Keratinocyte (primary cell): ENCODE data around the gene HCAR2.
"Not testable (repeated sequence)": the region's sequence is repeated elsewhere in the genome, so short reads cannot be mapped to it uniquely, and the experiment has no call there.

ENCODE experiments used
- CTCF ChIP-seq, 3 experiments: IDR thresholded peaks in 1 of 3; conservative IDR thresholded peaks in 1 of 3; optimal IDR thresholded peaks in 1 of 3; 2 replicates in 2 of 3; 3 replicates in 1 of 3; pipeline versions ENCODE3 to v1.5.1; 2011; ENCODE audit warnings: low read length in 3 of 3, mild to moderate bottlenecking in 3 of 3, moderate library complexity in 2 of 3, control low read depth in 1 of 3, inconsistent platforms in 1 of 3; ENCODE audit not compliant: insufficient read depth in 2 of 3; ENCODE audit errors: extremely low read depth in 1 of 3
- EZH2 ChIP-seq: IDR thresholded peaks from one replicate; pipeline ENCODE4 v1.6.1; 2012; ENCODE audit warnings: inconsistent platforms, mild to moderate bottlenecking, low read length, moderate library complexity

GRCh38 chr12:122676015-122676414, 27.1 kb downstream of the HCAR2 start:
- not testable (repeated sequence) for TF ChIP-seq CTCF (optimal IDR thresholded peaks at IDR 0.05 in 1 of 3, IDR thresholded peaks at IDR 0.05 in 1 of 3, conservative IDR thresholded peaks at IDR 0.05 in 1 of 3; ENCODE audit: extremely low read depth in 1 of 3, insufficient read depth in 2 of 3, low read length in 3 of 3); EZH2
